ENCODE measurements around the gene HAAO. TPM values are rescaled to one million over a fixed set of nuclear protein-coding genes. Genes with fewer than 3 reads are reported as not detected.

HAAO gene
- total RNA-seq, 4 donors from 2014 or later = 0.61 to 10.5 (median 5.2) TPM

- Histone ChIP-seq H3K9me3 (peaks cover 0 to 11% (median 6%) of the 10 kb centered on the region in 3 donors), H3K27ac (no peak overlapping the region), H3K27me3 (no peaks in the 10 kb centered on the region), H3K4me1 (peaks cover 0 to 13% (median 5%) of the 10 kb centered on the region in 3 donors), H3K36me3 (peaks cover 0 to 21% (median 0%) of the 10 kb centered on the region in 3 donors), H3K4me3 (no peak overlapping the region)
- TF ChIP-seq CTCF (IDR thresholded peaks at IDR 0.05) (no peak), POLR2A (IDR thresholded peaks at IDR 0.05) (no peak)
- DNase-seq = no peak
- WGBS, 2 donors = 73 to 95% methylated on average over 1 to 4 of the region's 4 CpGs
- intact Hi-C loops (cut with DNase I) = no loop called here
These were observed 66.7 kb downstream of the HAAO start for GRCh38 chr2:42725657-42726056.

GRCh38 chr2:42724886-42725285, 67.5 kb downstream of the HAAO start:
- TF ChIP-seq POLR2A (IDR thresholded peaks at IDR 0.05) = no peak
- WGBS, 2 donors = 86 to 92% methylated on average over 2 of the region's 2 CpGs
- intact Hi-C loops (cut with DNase I) = no loop called here

GRCh38 chr2:42723465-42723864, 68.9 kb downstream of the HAAO start:
- intact Hi-C loops (cut with DNase I) = no loop called here
- no peak overlapping the region for H3K27ac ChIP-seq
- H3K27me3 ChIP-seq = no peaks in the 10 kb centered on the region

More at GRCh38 chr2:42724886-42725285, 67.5 kb downstream of the HAAO start:
- H3K27ac ChIP-seq = no peak overlapping the region
- H3K4me1 ChIP-seq = peaks cover 0 to 13% (median 5%) of the 10 kb centered on the region in 3 donors
- H3K9me3 ChIP-seq = peaks cover 0 to 8% (median 6%) of the 10 kb centered on the region in 3 donors
- no peak for DNase-seq
- H3K4me3 ChIP-seq = no peak overlapping the region
- no peaks in the 10 kb centered on the region for H3K27me3 ChIP-seq
- peaks cover 0 to 21% (median 0%) of the 10 kb centered on the region in 3 donors for H3K36me3 ChIP-seq

GRCh38 chr2:42722320-42723190, 69.8 kb downstream of the HAAO start:
- H3K4me1 ChIP-seq = peaks cover 0 to 13% (median 5%) of the 10 kb centered on the region in 3 donors
- peak overlapping the region in 1 of 4 donors; percentile 28 for H3K27ac ChIP-seq
- TF ChIP-seq CTCF (IDR thresholded peaks at IDR 0.05) (no peak), POLR2A (IDR thresholded peaks at IDR 0.05) (no peak)
- intact Hi-C loops (cut with DNase I) = no loop called here
- H3K36me3 ChIP-seq = peaks cover 0 to 13% (median 0%) of the 10 kb centered on the region in 3 donors
- peak; percentile 12 for DNase-seq
- WGBS, 2 donors = 44 to 53% methylated on average over 7 of the region's 7 CpGs
- no peak overlapping the region for H3K4me3 ChIP-seq
- H3K9me3 ChIP-seq = no peaks in the 10 kb centered on the region
- no peaks in the 10 kb centered on the region for H3K27me3 ChIP-seq

More at GRCh38 chr2:42723465-42723864, 68.9 kb downstream of the HAAO start:
- Histone ChIP-seq H3K4me3 (no peak overlapping the region), H3K9me3 (no peaks in the 10 kb centered on the region), H3K36me3 (peaks cover 0 to 13% (median 0%) of the 10 kb centered on the region in 3 donors), H3K4me1 (peaks cover 0 to 13% (median 5%) of the 10 kb centered on the region in 3 donors)
- no peak for DNase-seq
- TF ChIP-seq POLR2A (IDR thresholded peaks at IDR 0.05) (no peak), CTCF (IDR thresholded peaks at IDR 0.05) (no peak)

GRCh38 chr2:42721898-42722297, 70.5 kb downstream of the HAAO start:
- 45 to 82% methylated on average over 2 of the region's 2 CpGs for WGBS, 2 donors
- peak overlapping the region in 1 of 4 donors; percentile 28 for H3K27ac ChIP-seq
- intact Hi-C loops (cut with DNase I) = no loop called here

More at GRCh38 chr2:42721898-42722297, 70.5 kb downstream of the HAAO start:
- peaks cover 0 to 10% (median 0%) of the 10 kb centered on the region in 3 donors for H3K36me3 ChIP-seq
- no peak overlapping the region for H3K4me3 ChIP-seq
- no peaks in the 10 kb centered on the region for H3K9me3 ChIP-seq
- no peaks in the 10 kb centered on the region for H3K27me3 ChIP-seq
- no peak for DNase-seq
- TF ChIP-seq POLR2A (IDR thresholded peaks at IDR 0.05) = no peak
- TF ChIP-seq CTCF (IDR thresholded peaks at IDR 0.05) = no peak
- H3K4me1 ChIP-seq = peaks cover 0 to 13% (median 5%) of the 10 kb centered on the region in 3 donors

Other genes starting within 250 kb of the HAAO start
- 10 to 100 TPM; 26.5 to 37.2 (median 34.4) TPM for gene MTA3, start 224.0 kb downstream of the HAAO start, total RNA-seq
- 1 to 10 TPM in 2 of 4 donors, under 1 TPM in 2; 0.18 to 2.3 (median 1.1) TPM for gene OXER1, start 28.4 kb downstream of the HAAO start, total RNA-seq